ENCODE data around the gene IPO8. TPM values are rescaled to one million over a fixed set of nuclear protein-coding genes. Genes with fewer than 3 reads are reported as not detected.
A peak's percentile ranks its signal among the peaks of the same experiment; 100 is the strongest.

Gene IPO8
- polyA plus RNA-seq, 2 donors, result 4.9 to 12.2 TPM

DNA sequence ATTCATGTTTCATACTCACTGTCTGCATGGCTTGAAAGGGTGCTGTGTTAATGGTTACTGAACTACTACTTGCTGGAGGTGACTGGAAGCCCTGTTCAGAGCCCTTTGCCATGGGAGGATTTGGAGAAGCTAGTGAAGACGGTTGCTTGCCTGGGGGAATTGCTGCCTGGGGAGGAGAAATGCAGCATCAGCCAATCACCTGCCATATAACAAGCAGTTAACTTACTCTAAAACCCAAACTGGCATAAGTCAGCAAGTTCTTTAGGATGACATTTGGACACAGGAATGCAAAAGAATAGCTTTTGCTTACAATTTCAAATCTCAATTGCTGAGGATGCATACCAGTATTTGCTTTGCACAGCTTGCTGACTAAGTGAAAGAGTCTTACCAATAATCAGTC lies 23.4 kb upstream of the IPO8 start:
- no peaks in the 10 kb centered on the region for H3K27me3 ChIP-seq (ENCODE audit: control insufficient read depth in 1 of 2, insufficient read depth in 2 of 2, low read length in 2 of 2)
- H3K4me1 ChIP-seq (ENCODE audit: control insufficient read depth in 2 of 2, insufficient read depth in 2 of 2, low read length in 1 of 2), result no peaks in the 10 kb centered on the region
- no peak overlapping the region for H3K27ac ChIP-seq (ENCODE audit: low read depth in 2 of 2, low read length in 1 of 2)
- no peak overlapping the region for H3K4me3 ChIP-seq (ENCODE audit: low read depth in 1 of 2, low read length in 2 of 2)
- H3K9me3 ChIP-seq (ENCODE audit: control insufficient read depth in 2 of 2, insufficient read depth in 1 of 2, low read depth in 1 of 2, low read length in 1 of 2), result no peaks in the 10 kb centered on the region
- 31 to 61% methylated on average over 1 of the region's 1 CpG for WGBS, 2 donors
- no peaks in the 10 kb centered on the region for H3K36me3 ChIP-seq (ENCODE audit: control insufficient read depth in 2 of 2, insufficient read depth in 2 of 2, low read length in 1 of 2)

DNA sequence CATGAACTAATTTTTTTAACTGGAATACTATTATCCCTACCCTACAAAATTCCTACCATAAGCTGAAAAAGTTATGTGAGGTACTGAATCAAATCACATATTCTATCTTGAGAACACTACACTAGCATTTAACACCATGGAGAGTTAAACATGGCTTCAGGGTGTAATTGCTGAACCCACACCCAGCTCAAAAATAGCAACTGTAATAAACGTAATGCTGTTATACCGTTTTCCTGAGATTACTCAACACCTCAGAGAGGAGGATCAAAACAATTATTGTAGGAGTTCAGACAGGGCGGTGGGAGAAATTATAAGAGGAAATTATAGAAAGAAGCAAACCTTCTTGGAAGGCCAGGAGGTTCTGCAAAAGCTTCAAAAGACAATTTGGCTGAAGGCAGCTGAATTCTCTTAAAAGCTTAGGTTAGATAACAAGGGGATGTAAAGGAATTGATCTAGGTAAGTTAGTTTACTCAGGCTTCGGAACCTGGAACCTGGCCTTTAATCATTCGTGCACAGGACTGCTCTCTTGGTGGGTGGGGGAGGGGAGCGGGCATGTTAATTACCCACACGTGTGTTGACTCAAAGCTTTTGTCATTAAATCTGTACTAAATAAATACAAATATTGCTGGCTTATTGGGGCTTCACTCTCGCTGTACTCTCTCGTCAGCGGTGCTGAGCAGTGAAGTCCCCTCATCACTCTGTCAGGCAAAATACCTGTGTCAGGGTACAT lies 12.1 kb upstream of the IPO8 start:
- peaks cover 0 to 2% of the 10 kb centered on the region in 2 donors for H3K36me3 ChIP-seq (ENCODE audit: control insufficient read depth in 2 of 2, insufficient read depth in 2 of 2, low read length in 1 of 2)
- no peaks in the 10 kb centered on the region for H3K4me1 ChIP-seq (ENCODE audit: control insufficient read depth in 2 of 2, insufficient read depth in 2 of 2, low read length in 1 of 2)
- H3K4me3 ChIP-seq (ENCODE audit: low read depth in 1 of 2, low read length in 2 of 2), result no peak overlapping the region
- H3K27me3 ChIP-seq (ENCODE audit: control insufficient read depth in 1 of 2, insufficient read depth in 2 of 2, low read length in 2 of 2), result no peaks in the 10 kb centered on the region
- WGBS, 2 donors, result 86 to 89% methylated on average over 10 of the region's 10 CpGs
- no peaks in the 10 kb centered on the region for H3K9me3 ChIP-seq (ENCODE audit: control insufficient read depth in 2 of 2, insufficient read depth in 1 of 2, low read depth in 1 of 2, low read length in 1 of 2)
- H3K27ac ChIP-seq (ENCODE audit: low read depth in 2 of 2, low read length in 1 of 2), result no peak overlapping the region

DNA sequence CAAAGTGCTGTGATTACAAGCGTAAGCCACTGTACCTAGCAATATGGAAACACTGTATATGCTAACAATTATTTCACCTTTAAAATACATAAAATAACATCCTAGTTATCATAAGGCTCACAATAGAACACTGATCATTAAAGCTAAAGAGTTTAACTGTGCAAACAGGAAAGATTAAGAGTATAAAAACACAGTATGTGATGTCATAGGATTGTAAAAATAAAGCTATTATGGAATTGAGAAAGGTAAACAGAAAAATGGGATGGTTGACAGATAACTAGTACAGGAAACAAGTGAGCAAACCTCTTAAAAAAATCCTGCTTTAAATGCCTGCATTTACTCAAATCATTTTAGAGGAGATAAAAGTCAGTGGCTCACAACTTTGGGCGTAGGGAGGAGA lies 10.8 kb upstream of the IPO8 start:
- WGBS, 2 donors, result 72 to 76% methylated on average over 2 of the region's 2 CpGs
- H3K4me1 ChIP-seq (ENCODE audit: control insufficient read depth in 2 of 2, insufficient read depth in 2 of 2, low read length in 1 of 2), result no peaks in the 10 kb centered on the region
- H3K27ac ChIP-seq (ENCODE audit: low read depth in 2 of 2, low read length in 1 of 2), result no peak overlapping the region
- H3K9me3 ChIP-seq (ENCODE audit: control insufficient read depth in 2 of 2, insufficient read depth in 1 of 2, low read depth in 1 of 2, low read length in 1 of 2), result no peaks in the 10 kb centered on the region
- no peaks in the 10 kb centered on the region for H3K27me3 ChIP-seq (ENCODE audit: control insufficient read depth in 1 of 2, insufficient read depth in 2 of 2, low read length in 2 of 2)
- H3K36me3 ChIP-seq (ENCODE audit: control insufficient read depth in 2 of 2, insufficient read depth in 2 of 2, low read length in 1 of 2), result peaks cover 0 to 2% of the 10 kb centered on the region in 2 donors
- H3K4me3 ChIP-seq (ENCODE audit: low read depth in 1 of 2, low read length in 2 of 2), result no peak overlapping the region

DNA sequence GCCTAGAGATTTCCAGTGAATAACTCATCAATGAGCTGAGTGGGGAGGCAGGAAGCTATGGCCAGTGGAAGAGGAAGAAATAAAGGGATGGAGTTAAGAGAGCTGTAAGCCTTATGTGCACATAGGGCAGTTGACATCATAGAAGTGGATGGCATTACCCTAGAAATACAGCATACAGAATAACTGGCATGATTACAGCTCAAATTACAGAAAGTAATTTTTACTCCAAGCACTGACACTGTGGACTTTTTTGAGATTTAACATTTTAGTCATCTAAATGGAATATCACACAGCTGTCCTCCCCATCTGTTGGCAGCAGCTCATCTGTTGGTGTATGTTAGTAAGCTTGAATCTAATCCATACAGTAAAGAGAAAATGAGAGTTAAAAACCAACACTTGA lies 5.4 kb upstream of the IPO8 start:
- Histone ChIP-seq H3K4me1 (ENCODE audit: control insufficient read depth in 2 of 2, insufficient read depth in 2 of 2, low read length in 1 of 2) (no peaks in the 10 kb centered on the region), H3K36me3 (ENCODE audit: control insufficient read depth in 2 of 2, insufficient read depth in 2 of 2, low read length in 1 of 2) (no peaks in the 10 kb centered on the region)

DNA sequence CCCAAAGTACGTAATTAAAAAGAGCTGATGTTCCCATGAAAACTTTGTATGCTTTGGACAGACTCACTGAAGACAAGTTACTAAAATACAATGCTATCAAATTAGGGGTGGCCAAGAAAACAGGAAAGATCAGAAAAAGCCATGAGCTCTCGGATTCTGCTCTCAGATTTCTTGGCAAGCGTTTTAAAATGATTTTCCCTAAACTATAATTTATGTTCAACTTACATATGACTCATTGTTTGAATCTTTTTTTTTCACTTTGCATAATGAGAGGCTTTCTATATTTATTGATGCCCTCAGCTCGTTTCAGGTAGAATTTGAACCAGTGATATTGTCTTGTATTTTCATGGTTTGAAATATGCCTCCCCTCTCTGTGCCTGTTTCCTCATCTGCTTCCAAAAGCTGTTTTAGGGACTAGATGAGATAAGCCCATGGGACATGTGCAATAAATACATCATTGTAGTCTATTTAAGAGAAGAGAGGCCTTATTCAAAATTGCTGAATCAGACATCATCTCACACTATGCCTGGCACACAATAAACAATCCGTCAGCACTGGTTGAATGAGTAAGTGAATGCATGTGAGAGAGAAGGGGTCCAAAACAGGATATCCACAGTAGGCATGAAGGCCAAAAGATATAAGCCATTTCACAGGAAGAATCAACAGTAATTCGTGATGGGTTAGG lies 4.7 kb upstream of the IPO8 start:
- Histone ChIP-seq H3K36me3 (ENCODE audit: control insufficient read depth in 2 of 2, insufficient read depth in 2 of 2, low read length in 1 of 2) (no peaks in the 10 kb centered on the region), H3K27me3 (ENCODE audit: control insufficient read depth in 1 of 2, insufficient read depth in 2 of 2, low read length in 2 of 2) (no peaks in the 10 kb centered on the region), H3K27ac (ENCODE audit: low read depth in 2 of 2, low read length in 1 of 2) (no peak overlapping the region), H3K4me3 (ENCODE audit: low read depth in 1 of 2, low read length in 2 of 2) (no peak overlapping the region), H3K9me3 (ENCODE audit: control insufficient read depth in 2 of 2, insufficient read depth in 1 of 2, low read depth in 1 of 2, low read length in 1 of 2) (no peaks in the 10 kb centered on the region), H3K4me1 (ENCODE audit: control insufficient read depth in 2 of 2, insufficient read depth in 2 of 2, low read length in 1 of 2) (no peaks in the 10 kb centered on the region)
- WGBS, 2 donors, result 61 to 73% methylated on average over 6 of the region's 6 CpGs

More for the DNA sequence above, 5.4 kb upstream of the IPO8 start:
- no peaks in the 10 kb centered on the region for H3K27me3 ChIP-seq (ENCODE audit: control insufficient read depth in 1 of 2, insufficient read depth in 2 of 2, low read length in 2 of 2)
- no peaks in the 10 kb centered on the region for H3K9me3 ChIP-seq (ENCODE audit: control insufficient read depth in 2 of 2, insufficient read depth in 1 of 2, low read depth in 1 of 2, low read length in 1 of 2)
- H3K4me3 ChIP-seq (ENCODE audit: low read depth in 1 of 2, low read length in 2 of 2), result no peak overlapping the region
- H3K27ac ChIP-seq (ENCODE audit: low read depth in 2 of 2, low read length in 1 of 2), result no peak overlapping the region

DNA sequence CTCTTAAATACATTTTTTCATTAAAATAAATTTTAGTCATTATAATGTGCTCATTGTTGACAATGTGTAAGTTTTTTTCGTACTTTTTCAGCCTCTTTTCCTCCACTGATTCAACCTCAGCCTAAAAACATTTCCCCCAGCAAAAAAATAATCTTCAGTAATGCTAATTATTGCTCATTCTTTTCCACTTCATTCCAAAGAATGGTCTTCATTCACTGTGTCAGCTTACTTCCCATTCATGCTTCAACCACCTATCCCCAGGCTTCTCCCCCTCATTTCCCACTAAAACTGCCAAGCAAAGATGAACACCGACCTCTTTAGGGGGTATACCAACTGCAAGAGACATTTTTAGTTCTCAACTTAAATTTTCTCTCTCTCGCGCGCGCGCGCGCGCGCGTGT lies 2.7 kb upstream of the IPO8 start:
- H3K27ac ChIP-seq (ENCODE audit: low read depth in 2 of 2, low read length in 1 of 2), result no peak overlapping the region
- WGBS, 2 donors, result 86 to 94% methylated on average over 12 of the region's 12 CpGs

DNA sequence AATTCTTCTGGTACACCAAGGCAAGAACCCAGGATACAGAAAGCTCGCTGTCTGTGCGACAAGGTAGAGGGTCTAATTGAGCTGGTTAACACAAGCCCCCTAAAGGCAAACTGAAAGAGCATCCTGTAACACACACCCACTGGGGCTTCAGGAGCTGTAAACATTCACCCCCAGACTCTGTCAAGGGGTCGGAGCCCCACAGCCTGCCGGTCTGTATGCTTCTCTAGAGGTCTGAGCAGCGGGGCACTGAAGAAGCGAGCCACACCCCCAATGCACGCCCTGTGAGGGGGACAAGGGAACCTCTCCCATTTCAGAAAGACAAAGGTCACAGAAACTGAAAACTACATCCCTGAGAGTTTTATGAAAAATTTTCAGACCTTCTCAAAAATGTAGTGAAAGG lies 1.3 kb upstream of the IPO8 start:
- no peak overlapping the region for H3K4me3 ChIP-seq (ENCODE audit: low read depth in 1 of 2, low read length in 2 of 2)
- 96% methylated on average over 7 of the region's 7 CpGs for WGBS, 2 donors
- H3K27ac ChIP-seq (ENCODE audit: low read depth in 2 of 2, low read length in 1 of 2), result no peak overlapping the region
- no peaks in the 10 kb centered on the region for H3K4me1 ChIP-seq (ENCODE audit: control insufficient read depth in 2 of 2, insufficient read depth in 2 of 2, low read length in 1 of 2)
- no peaks in the 10 kb centered on the region for H3K9me3 ChIP-seq (ENCODE audit: control insufficient read depth in 2 of 2, insufficient read depth in 1 of 2, low read depth in 1 of 2, low read length in 1 of 2)
- no peaks in the 10 kb centered on the region for H3K36me3 ChIP-seq (ENCODE audit: control insufficient read depth in 2 of 2, insufficient read depth in 2 of 2, low read length in 1 of 2)
- no peaks in the 10 kb centered on the region for H3K27me3 ChIP-seq (ENCODE audit: control insufficient read depth in 1 of 2, insufficient read depth in 2 of 2, low read length in 2 of 2)

More for the DNA sequence above, 2.7 kb upstream of the IPO8 start:
- Histone ChIP-seq H3K4me3 (ENCODE audit: low read depth in 1 of 2, low read length in 2 of 2) (no peak overlapping the region), H3K4me1 (ENCODE audit: control insufficient read depth in 2 of 2, insufficient read depth in 2 of 2, low read length in 1 of 2) (no peaks in the 10 kb centered on the region), H3K27me3 (ENCODE audit: control insufficient read depth in 1 of 2, insufficient read depth in 2 of 2, low read length in 2 of 2) (no peaks in the 10 kb centered on the region), H3K36me3 (ENCODE audit: control insufficient read depth in 2 of 2, insufficient read depth in 2 of 2, low read length in 1 of 2) (no peaks in the 10 kb centered on the region), H3K9me3 (ENCODE audit: control insufficient read depth in 2 of 2, insufficient read depth in 1 of 2, low read depth in 1 of 2, low read length in 1 of 2) (no peaks in the 10 kb centered on the region)

DNA sequence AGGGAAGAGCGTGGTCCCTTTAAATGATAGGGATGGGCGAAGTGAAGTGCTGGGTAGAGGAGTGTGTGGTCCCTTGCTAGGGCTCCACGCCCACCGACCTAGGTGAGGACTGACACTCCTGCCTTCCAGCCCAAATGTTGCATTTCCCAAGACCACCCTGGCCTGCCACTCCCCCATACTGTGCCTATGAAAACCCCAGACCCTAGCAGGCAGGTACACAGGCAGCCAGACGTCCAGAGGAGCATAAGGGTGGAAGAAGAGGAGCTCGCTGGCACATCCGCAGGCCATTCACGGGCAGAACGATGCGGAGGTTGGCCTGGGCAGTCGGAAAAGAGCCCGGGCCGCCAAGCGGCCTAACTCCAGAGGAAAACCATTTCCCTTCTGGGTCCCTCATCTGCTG lies 817 bp upstream of the IPO8 start:
- no peaks in the 10 kb centered on the region for H3K36me3 ChIP-seq (ENCODE audit: control insufficient read depth in 2 of 2, insufficient read depth in 2 of 2, low read length in 1 of 2)
- H3K9me3 ChIP-seq (ENCODE audit: control insufficient read depth in 2 of 2, insufficient read depth in 1 of 2, low read depth in 1 of 2, low read length in 1 of 2), result no peaks in the 10 kb centered on the region
- H3K27ac ChIP-seq (ENCODE audit: low read depth in 2 of 2, low read length in 1 of 2), result no peak overlapping the region
- no peak overlapping the region for H3K4me3 ChIP-seq (ENCODE audit: low read depth in 1 of 2, low read length in 2 of 2)
- H3K4me1 ChIP-seq (ENCODE audit: control insufficient read depth in 2 of 2, insufficient read depth in 2 of 2, low read length in 1 of 2), result no peaks in the 10 kb centered on the region
- no peaks in the 10 kb centered on the region for H3K27me3 ChIP-seq (ENCODE audit: control insufficient read depth in 1 of 2, insufficient read depth in 2 of 2, low read length in 2 of 2)
- WGBS, 2 donors, result 92 to 94% methylated on average over 14 of the region's 14 CpGs

DNA sequence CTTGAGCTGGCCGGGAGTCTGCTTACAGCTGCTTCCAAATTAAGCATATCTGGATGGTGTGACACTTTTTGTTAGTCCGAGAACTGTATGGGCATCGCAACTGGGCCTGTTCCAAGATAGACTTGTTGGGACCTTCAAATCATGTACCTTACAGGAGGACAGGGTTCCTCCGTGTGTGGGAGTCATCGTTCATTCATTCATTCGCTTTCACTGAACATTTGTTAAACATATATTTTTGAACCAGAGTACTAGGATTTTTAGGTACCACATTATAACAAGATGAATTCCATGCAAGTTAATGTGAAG lies 387 bp upstream of the IPO8 start:
- no peaks in the 10 kb centered on the region for H3K4me1 ChIP-seq (ENCODE audit: control insufficient read depth in 2 of 2, insufficient read depth in 2 of 2, low read length in 1 of 2)
- WGBS, 2 donors, result 6 to 12% methylated on average over 6 of the region's 6 CpGs
- no peaks in the 10 kb centered on the region for H3K27me3 ChIP-seq (ENCODE audit: control insufficient read depth in 1 of 2, insufficient read depth in 2 of 2, low read length in 2 of 2)
- no peaks in the 10 kb centered on the region for H3K9me3 ChIP-seq (ENCODE audit: control insufficient read depth in 2 of 2, insufficient read depth in 1 of 2, low read depth in 1 of 2, low read length in 1 of 2)
- H3K4me3 ChIP-seq (ENCODE audit: low read depth in 1 of 2, low read length in 2 of 2), result peak overlapping the region; percentile 87 to 91
- H3K36me3 ChIP-seq (ENCODE audit: control insufficient read depth in 2 of 2, insufficient read depth in 2 of 2, low read length in 1 of 2), result no peaks in the 10 kb centered on the region
- peak overlapping the region; percentile 70 to 84 for H3K27ac ChIP-seq (ENCODE audit: low read depth in 2 of 2, low read length in 1 of 2)

Measured in esophagus (tissue), 2 donors.